HG02981 (cell line): Measurements from ENCODE around the gene RBMS2.
"Not testable (repeated sequence)": the region's sequence is repeated elsewhere in the genome, so short reads cannot be mapped to it uniquely, and the experiment has no call there.

ENCODE experiments used
- ATAC-seq: cut with Tn5 transposase; IDR thresholded peaks from one replicate; pipeline ENCODE4 v1.9.1; 2021; ENCODE audit warnings: mild to moderate bottlenecking, moderate library complexity; ENCODE audit not compliant: unreplicated experiment

RBMS2 gene

GRCh38 chr12:56521590-56522371, at the start of gene RBMS2:
TSS of gene RBMS2 (plus strand) at chr12:56521820. CDS start at chr12:56522024, 204 bp downstream.
- ATAC-seq = no peak

DNA sequence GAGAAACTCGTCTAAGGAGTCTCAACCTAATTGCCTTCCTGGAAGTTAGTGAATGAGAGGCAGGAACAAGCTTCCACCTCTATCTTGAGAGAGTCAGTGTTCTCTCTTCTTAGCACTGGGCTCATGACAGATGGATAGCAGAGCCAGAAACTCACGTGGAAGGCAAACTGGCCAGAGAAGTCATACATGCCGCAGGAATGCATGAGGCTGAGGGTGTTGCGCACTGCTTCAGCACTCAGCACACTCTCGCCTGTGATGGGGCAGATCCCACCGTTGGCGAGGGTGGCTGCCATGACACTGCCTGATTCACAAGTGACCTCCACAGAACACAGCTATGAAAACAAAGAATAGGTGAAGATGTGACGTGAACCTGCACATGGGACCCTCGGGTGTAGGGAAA, 47.2 kb upstream of the RBMS2 start:
- ATAC-seq = no peak

DNA sequence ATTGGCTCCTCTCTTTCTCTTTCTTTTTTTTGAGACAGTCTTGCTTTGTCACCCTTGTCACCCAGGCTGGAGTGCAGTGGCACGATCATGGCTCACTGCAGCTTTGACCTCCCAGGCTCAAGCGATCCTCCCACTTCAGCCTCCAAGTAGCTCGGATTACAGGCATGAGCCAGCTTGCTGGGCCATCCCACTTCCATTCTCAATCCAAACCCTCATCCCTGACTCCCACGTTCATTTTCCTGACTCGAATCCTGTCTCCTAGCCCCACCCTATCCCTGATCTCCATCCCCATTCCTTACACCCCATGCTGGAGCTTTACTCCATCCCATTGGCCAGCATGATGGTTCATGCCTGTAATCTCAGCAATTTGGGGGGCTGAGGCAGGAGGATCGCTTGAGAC, 45.5 kb upstream of the RBMS2 start:
- no peak for ATAC-seq

- no peak for ATAC-seq
Measured at GRCh38 chr12:56476972-56477432, 44.6 kb upstream of the RBMS2 start.

GRCh38 chr12:56477521-56478225, 43.9 kb upstream of the RBMS2 start:
- ATAC-seq = no peak

DNA sequence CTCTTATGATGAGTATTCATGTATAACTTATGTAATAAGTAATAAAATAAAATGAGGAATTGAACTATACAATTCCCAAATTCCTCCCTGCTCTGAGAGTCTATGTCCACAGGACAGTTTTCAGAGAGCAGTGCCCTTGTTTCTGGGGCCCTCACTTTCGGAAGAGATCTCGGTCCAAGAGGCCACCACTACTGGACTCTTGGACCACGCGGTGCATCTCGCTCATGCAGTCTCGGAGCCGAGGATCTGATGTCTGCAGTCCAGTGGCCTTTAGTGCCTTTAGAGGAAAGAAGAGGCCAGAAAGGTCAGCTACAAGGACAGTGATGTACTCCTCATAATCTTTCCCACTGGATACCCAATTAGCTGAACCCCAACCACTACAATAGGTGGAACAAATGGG, 42.0 kb upstream of the RBMS2 start:
- ATAC-seq = no peak

DNA sequence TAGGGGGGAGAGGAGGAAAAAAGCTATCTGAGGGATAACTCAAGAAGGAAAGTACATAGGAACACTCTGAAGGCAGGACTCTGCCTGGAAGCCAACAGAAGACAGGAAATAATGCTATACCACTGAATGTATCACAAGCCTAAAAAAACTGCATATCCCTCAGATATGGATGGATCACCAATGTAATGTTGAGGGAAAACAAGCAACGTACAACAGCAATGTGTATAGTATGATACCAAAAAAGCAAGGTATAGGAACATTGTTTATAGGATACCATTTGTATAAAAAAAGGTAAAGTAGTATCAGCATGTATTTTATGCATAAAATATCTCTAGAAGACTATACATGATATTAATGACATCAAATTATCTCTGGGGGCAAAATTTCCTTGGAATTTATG, 37.1 kb upstream of the RBMS2 start:
- no peak for ATAC-seq

GRCh38 chr12:56486694-56487093, 34.9 kb upstream of the RBMS2 start:
- ATAC-seq = no peak

DNA sequence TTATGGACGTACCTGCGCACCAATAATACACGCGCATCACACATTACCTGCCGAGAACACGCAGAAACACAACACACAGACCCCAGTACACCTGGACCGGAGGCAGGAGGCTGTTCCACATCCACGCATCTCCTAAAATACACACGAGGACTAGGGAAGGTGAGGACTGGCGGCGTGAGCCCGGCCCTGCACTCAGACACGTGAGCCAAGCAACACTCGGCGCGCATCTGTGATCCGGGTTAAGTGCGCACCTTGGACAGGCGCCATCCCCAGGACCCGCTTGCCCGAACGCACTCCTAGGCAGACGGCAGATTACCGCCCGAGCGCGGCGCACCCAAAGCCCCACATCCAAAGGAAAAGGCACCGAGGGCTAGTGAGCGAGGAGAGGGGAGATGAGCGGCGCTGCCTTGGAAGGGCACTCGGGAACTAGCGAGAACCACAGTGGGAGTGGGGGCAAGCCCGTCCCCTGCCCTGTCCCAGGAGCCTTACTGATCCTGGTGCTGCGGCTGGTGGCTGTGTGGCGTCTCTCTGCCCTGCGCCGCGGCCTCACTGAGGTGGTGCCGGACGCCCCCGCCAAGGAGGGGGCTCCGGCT, 34.1 kb upstream of the RBMS2 start:
- peak; percentile 10 for ATAC-seq

GRCh38 chr12:56488041-56488955, 33.3 kb upstream of the RBMS2 start, which contains the start of gene GLS2:
TSS of gene GLS2 (minus strand) at chr12:56488161. CDS start at chr12:56488118, 43 bp downstream.
- ATAC-seq = peak; percentile 85

GRCh38 chr12:56490360-56490759, 31.3 kb upstream of the RBMS2 start:
- no peak for ATAC-seq

GRCh38 chr12:56493409-56494105, 28.1 kb upstream of the RBMS2 start:
- ATAC-seq = not testable (repeated sequence)

- ATAC-seq = not testable (repeated sequence)
Measured at GRCh38 chr12:56494106-56494415, 27.6 kb upstream of the RBMS2 start.

- ATAC-seq = not testable (repeated sequence)
Measured at GRCh38 chr12:56494481-56494880, 27.1 kb upstream of the RBMS2 start.

DNA sequence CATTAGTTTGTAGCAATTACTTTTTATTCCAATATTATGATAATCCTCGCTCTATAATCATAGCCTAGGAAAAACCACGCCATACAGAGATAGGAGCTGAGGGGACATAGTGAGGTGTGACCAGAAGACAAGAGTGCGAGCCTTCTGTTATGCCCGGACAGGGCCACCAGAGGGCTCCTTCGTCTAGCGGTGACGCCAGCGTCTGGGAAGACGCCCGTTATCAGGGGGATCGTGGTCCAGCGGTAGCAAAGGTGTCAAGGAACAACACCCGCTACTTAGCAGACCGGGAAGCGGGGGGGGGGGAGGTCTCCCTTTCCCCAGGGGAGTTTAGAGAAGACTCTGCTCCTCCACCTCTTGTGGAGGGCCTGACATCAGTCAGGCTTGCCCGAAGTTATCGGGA, 24.9 kb upstream of the RBMS2 start:
- not testable (repeated sequence) for ATAC-seq

DNA sequence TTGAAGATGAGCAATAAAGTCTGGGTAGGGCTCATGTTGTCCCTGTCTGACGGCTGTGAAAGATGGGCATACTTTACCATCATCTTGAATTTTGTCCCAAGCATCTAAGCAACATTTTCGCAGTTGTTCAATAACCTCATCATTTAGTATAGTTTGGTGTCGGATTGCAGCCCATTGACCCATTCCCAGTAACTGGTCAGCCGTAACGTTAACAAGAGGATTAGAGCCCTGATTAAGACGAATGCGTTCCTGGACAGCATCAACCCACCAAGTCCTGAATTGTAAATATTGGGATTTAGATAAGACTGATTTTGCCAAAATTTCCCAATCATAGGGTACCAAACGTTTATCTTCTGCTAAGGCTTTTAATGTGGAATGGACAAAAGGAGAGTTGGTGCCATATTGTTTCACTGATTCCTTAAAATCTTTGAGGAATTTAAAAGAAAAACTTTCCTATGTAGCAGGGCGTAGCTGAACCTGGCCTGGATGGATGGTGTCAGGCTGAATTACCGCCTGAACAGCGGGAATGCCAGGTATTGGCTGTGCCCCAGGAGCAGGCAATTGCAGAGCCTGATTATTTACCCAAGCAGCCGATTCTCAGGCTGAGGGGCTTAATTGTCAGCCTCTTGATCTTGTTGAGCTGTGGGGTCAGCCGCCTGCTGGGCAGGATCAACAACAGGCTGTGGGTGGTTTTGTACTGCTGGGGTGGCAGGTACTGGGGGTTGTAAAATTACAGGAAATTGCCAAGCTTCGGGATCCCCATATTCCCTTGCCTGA, 23.3 kb upstream of the RBMS2 start:
- ATAC-seq = not testable (repeated sequence)

GRCh38 chr12:56499452-56499851, 22.2 kb upstream of the RBMS2 start:
- not testable (repeated sequence) for ATAC-seq

GRCh38 chr12:56499879-56500278, 21.7 kb upstream of the RBMS2 start:
- ATAC-seq = not testable (repeated sequence)

GRCh38 chr12:56510786-56511185, 10.8 kb upstream of the RBMS2 start:
- ATAC-seq = no peak

DNA sequence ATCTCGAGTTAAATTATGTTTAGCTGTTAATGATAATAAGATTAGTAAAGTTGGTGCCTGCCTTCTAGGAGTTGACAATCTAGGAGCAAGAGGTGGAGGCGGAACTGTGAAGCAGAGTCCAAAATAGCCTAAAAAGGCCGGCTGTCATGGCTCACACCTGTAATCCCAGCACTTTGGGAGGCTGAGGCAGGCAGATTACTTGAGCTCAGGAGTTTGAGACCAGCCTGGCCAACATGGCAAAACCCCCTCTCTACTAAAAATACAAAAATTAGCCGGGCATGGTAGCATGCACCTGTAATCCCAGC, 7.7 kb upstream of the RBMS2 start:
- ATAC-seq = not testable (repeated sequence)
